ENCODE data around the gene PPP4R1.

- TF ChIP-seq, protein P1, sequence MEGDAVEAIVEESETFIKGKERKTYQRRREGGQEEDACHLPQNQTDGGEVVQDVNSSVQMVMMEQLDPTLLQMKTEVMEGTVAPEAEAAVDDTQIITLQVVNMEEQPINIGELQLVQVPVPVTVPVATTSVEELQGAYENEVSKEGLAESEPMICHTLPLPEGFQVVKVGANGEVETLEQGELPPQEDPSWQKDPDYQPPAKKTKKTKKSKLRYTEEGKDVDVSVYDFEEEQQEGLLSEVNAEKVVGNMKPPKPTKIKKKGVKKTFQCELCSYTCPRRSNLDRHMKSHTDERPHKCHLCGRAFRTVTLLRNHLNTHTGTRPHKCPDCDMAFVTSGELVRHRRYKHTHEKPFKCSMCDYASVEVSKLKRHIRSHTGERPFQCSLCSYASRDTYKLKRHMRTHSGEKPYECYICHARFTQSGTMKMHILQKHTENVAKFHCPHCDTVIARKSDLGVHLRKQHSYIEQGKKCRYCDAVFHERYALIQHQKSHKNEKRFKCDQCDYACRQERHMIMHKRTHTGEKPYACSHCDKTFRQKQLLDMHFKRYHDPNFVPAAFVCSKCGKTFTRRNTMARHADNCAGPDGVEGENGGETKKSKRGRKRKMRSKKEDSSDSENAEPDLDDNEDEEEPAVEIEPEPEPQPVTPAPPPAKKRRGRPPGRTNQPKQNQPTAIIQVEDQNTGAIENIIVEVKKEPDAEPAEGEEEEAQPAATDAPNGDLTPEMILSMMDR (IDR thresholded peaks at IDR 0.05 in 2 of 3, conservative IDR thresholded peaks at IDR 0.05 in 1 of 3; ENCODE audit: borderline replicate concordance in 1 of 3, insufficient read depth in 1 of 3, low read depth in 2 of 3, low read length in 2 of 3): no peak
- no peak for TF ChIP-seq REST (IDR thresholded peaks at IDR 0.05; ENCODE audit: low read depth)
- TF ChIP-seq YY1 (IDR thresholded peaks at IDR 0.05; ENCODE audit: extremely low read depth, insufficient replicate concordance, low read depth, low read length): no peak
- TF ChIP-seq JUND (IDR thresholded peaks at IDR 0.05): no peak
- TF ChIP-seq EZH2 (IDR thresholded peaks at IDR 0.05): no peak
- TF ChIP-seq POLR2A (IDR thresholded peaks at IDR 0.05; ENCODE audit: borderline replicate concordance, extremely low read depth, insufficient read depth, insufficient read length): no peak
- no peak for TF ChIP-seq POLR2AphosphoS5 (IDR thresholded peaks at IDR 0.05; ENCODE audit: low read depth, low read length)
- TF ChIP-seq FOSL1 (IDR thresholded peaks at IDR 0.05; ENCODE audit: low read depth): no peak
- no peak for TF ChIP-seq SIN3A (IDR thresholded peaks at IDR 0.05; ENCODE audit: low read depth)
- TF ChIP-seq ZNF274 (IDR thresholded peaks at IDR 0.05; ENCODE audit: low read depth, low read length): no peak
- no peak for TF ChIP-seq EZH2phosphoT487 (IDR thresholded peaks at IDR 0.05; ENCODE audit: borderline replicate concordance)
- TF ChIP-seq ZBTB33 (IDR thresholded peaks at IDR 0.05; ENCODE audit: extremely low read depth, insufficient replicate concordance, low read length): no peak
- no peak for TF ChIP-seq ELF1 (IDR thresholded peaks at IDR 0.05; ENCODE audit: borderline replicate concordance, low read depth)
- TF ChIP-seq CEBPB (IDR thresholded peaks at IDR 0.05; ENCODE audit: low read depth): no peak
Measured at GRCh38 chr18:9545029-9545428, 69.3 kb downstream of the PPP4R1 start.

All from HCT116 (cell line).